NB4 (cell line): ENCODE data around the gene CDK4.
"Not testable (repeated sequence)": the region's sequence is repeated elsewhere in the genome, so short reads cannot be mapped to it uniquely, and the experiment has no call there.

Experiments
- DNase-seq: peaks from one replicate; pipeline ENCODE4 v3.0.0; 2010; ENCODE audit warnings: low read depth
- H3K4me3 ChIP-seq: one replicate; pipeline ENCODE4 v1.5.1; 2011; ENCODE audit warnings: mild to moderate bottlenecking, low read depth, low read length, moderate library complexity
- CTCF ChIP-seq: IDR thresholded peaks from one replicate; pipeline ENCODE4 v1.5.1; 2012; ENCODE audit warnings: low read depth, low read length
- MAX ChIP-seq: IDR thresholded peaks from 2 replicates; pipeline ENCODE4 v1.6.1; 2011; ENCODE audit warnings: low read depth, low read length
- MYC ChIP-seq: IDR thresholded peaks from 2 replicates; pipeline ENCODE4 v1.6.1; 2011; ENCODE audit warnings: low read depth, low read length
- POLR2A ChIP-seq: IDR thresholded peaks from 2 replicates; pipeline ENCODE4 v1.6.1; 2011; ENCODE audit warnings: mild to moderate bottlenecking; ENCODE audit not compliant: insufficient read length; ENCODE audit errors: extremely low read depth

Gene CDK4

GRCh38 chr12:57718641-57719528 lies 33.2 kb downstream of the CDK4 start:
- no peak for TF ChIP-seq CTCF
- TF ChIP-seq MAX = no peak
- DNase-seq = no peak
- no peak overlapping the region for H3K4me3 ChIP-seq

GRCh38 chr12:57717846-57718640 lies 34.1 kb downstream of the CDK4 start:
- DNase-seq = no peak
- no peak for TF ChIP-seq MAX
- no peak overlapping the region for H3K4me3 ChIP-seq

- TF ChIP-seq MYC (no peak), CTCF (no peak), MAX (no peak), POLR2A (no peak)
- no peak overlapping the region for H3K4me3 ChIP-seq
Measured at GRCh38 chr12:57717131-57717530, 35.0 kb downstream of the CDK4 start.

GRCh38 chr12:57716305-57716704 lies 35.8 kb downstream of the CDK4 start:
- TF ChIP-seq MAX = no peak
- H3K4me3 ChIP-seq = no peak overlapping the region
- no peak for DNase-seq

More at GRCh38 chr12:57717131-57717530, 35.0 kb downstream of the CDK4 start:
- DNase-seq = no peak

GRCh38 chr12:57715786-57716185 lies 36.3 kb downstream of the CDK4 start:
- TF ChIP-seq MAX (no peak), CTCF (no peak), MYC (no peak), POLR2A (no peak)
- DNase-seq = no peak
- no peak overlapping the region for H3K4me3 ChIP-seq

GRCh38 chr12:57715036-57715748 lies 36.9 kb downstream of the CDK4 start:
- H3K4me3 ChIP-seq, DNase-seq: not testable (repeated sequence)

GRCh38 chr12:57713209-57713608 lies 38.9 kb downstream of the CDK4 start:
- H3K4me3 ChIP-seq = no peak overlapping the region
- DNase-seq = no peak
- TF ChIP-seq MYC (no peak), POLR2A (no peak)
